K562 (cell line): ENCODE measurements around the gene SETD1B. TPM values are rescaled to one million over a fixed set of nuclear protein-coding genes. Genes with fewer than 3 reads are reported as not detected.

Experiments used
- BRCA1 ChIP-seq, 2 experiments: fragments of 450-650 bp in 1 of 2; sonication (generic) in 1 of 2; formaldehyde crosslinking in 1 of 2; IDR thresholded peaks; 2 replicates each; pipeline versions ENCODE4 v1.5.0 to v1.6.1; 2017 to 2020; ENCODE audit warnings: mild to moderate bottlenecking in 1 of 2, missing genetic modification reagents in 1 of 2
- CBX3 ChIP-seq, 2 experiments: IDR thresholded peaks; 1 replicate in 1 of 2; 2 replicates in 1 of 2; pipeline ENCODE4 v1.6.1; 2012; ENCODE audit warnings: inconsistent platforms in 2 of 2, low read length in 2 of 2, borderline replicate concordance in 1 of 2, control low read depth in 1 of 2
- CREB1 ChIP-seq, 2 experiments: sonication (generic) in 1 of 2; formaldehyde crosslinking in 1 of 2; IDR thresholded peaks; 2 replicates each; pipeline versions ENCODE4 v1.6.1 to v1.8.0; 2012 to 2022; ENCODE audit warnings: inconsistent platforms in 1 of 2, mild to moderate bottlenecking in 1 of 2, missing genetic modification reagents in 1 of 2, moderate library complexity in 1 of 2
- HEY1 ChIP-seq: fragments of 250-450 bp; sonication (Bioruptor Pico); IDR thresholded peaks from 2 replicates; pipeline ENCODE4 v1.5.0; 2020; ENCODE audit warnings: mild to moderate bottlenecking, moderate library complexity, borderline replicate concordance
- MEIS2 ChIP-seq: fragments of 450-650 bp; IDR thresholded peaks from 2 replicates; pipeline ENCODE4 v1.6.1; 2014; ENCODE audit warnings: mild to moderate bottlenecking; ENCODE audit not compliant: partially characterized antibody
- NR2C2 ChIP-seq, 2 experiments: fragments of 200-800 bp in 1 of 2; sonication (Bioruptor generic) in 1 of 2; sonication (generic) in 1 of 2; formaldehyde crosslinking in 1 of 2; IDR thresholded peaks; 2 replicates each; pipeline versions ENCODE4 v1.6.1 to v1.8.0; 2016 to 2022; ENCODE audit warnings: mild to moderate bottlenecking in 1 of 2, missing compliant biosample characterization in 1 of 2, missing genetic modification characterization in 1 of 2, missing genetic modification reagents in 1 of 2
- NRF1 ChIP-seq, 2 experiments: fragments of 450-650 bp; IDR thresholded peaks in 1 of 2; conservative IDR thresholded peaks in 1 of 2; 2 replicates each; pipeline ENCODE4 v1.6.1; 2014; ENCODE audit warnings: mild to moderate bottlenecking in 2 of 2
- PHF8 ChIP-seq: fragments of 200-600 bp; sonication (generic); IDR thresholded peaks from 2 replicates; pipeline ENCODE4 v1.6.1; 2012; ENCODE audit warnings: mixed run types, mild to moderate bottlenecking, inconsistent platforms, low read length, moderate library complexity, borderline replicate concordance
- PREB ChIP-seq: sonication (generic); formaldehyde crosslinking; IDR thresholded peaks from 2 replicates; pipeline ENCODE4 v1.8.1; 2023; ENCODE audit warnings: mild to moderate bottlenecking, missing genetic modification reagents
- SNRNP70 ChIP-seq: fragments of 200-400 bp; formaldehyde crosslinking; optimal IDR thresholded peaks from 2 replicates; pipeline ENCODE3; 2017; ENCODE audit warnings: low read depth, low read length
- TEAD1 ChIP-seq, 2 experiments: fragments of 450-650 bp in 1 of 2; sonication (generic) in 1 of 2; formaldehyde crosslinking; IDR thresholded peaks; 2 replicates each; pipeline versions ENCODE4 v1.4.0 to v1.8.0; 2020 to 2022; ENCODE audit warnings: mild to moderate bottlenecking in 2 of 2, missing genetic modification reagents in 1 of 2
- TEAD2 ChIP-seq: fragments of 450-650 bp; IDR thresholded peaks from 2 replicates; pipeline ENCODE4 v1.6.1; 2016; ENCODE audit warnings: missing genetic modification characterization, control low read depth, missing compliant biosample characterization
- ZBTB7A ChIP-seq: IDR thresholded peaks from 2 replicates; pipeline ENCODE4 v1.6.1; 2011; ENCODE audit warnings: low read depth, mild to moderate bottlenecking, low read length, moderate library complexity, borderline replicate concordance; ENCODE audit not compliant: control insufficient read depth
- ZFX ChIP-seq: sonication (generic); formaldehyde crosslinking; IDR thresholded peaks from 2 replicates; pipeline ENCODE4 v1.8.0; 2022; ENCODE audit warnings: mild to moderate bottlenecking, missing genetic modification reagents, moderate library complexity
- polyA plus RNA-seq, 8 experiments: library from polyadenylated mRNA; depleted of rRNA in 4 of 8; stranded (reverse) in 5 of 8; unstranded in 3 of 8; fragments of >200 nt; fragmentation: Nextera tagmentation in 2 of 8; fragmentation: Illumina TruSeq in 1 of 8; extraction: Ambion mirVana in 2 of 8; extraction: Trizol in 1 of 8; gene quantifications; 2 replicates each; pipeline versions ENCODE4 v1.2.1 to v1.2.3, GENCODE V29; 2011 to 2014; ENCODE audit warnings: inconsistent platforms in 1 of 8, missing spikeins in 1 of 8
- total RNA-seq, 7 experiments: library from RNA; depleted of rRNA in 6 of 7; stranded (reverse); fragments of >200 nt in 6 of 7; fragmentation: Illumina TruSeq in 2 of 7; extraction: Trizol in 2 of 7; gene quantifications; 2 replicates each; pipeline versions ENCODE4 v1.2.1 to v1.2.3, GENCODE V29; 2011 to 2021; ENCODE audit warnings: low replicate concordance in 1 of 7
- TF ChIP-seq, protein P1 (sequence below): fragments of 450-650 bp; IDR thresholded peaks from 2 replicates; pipeline ENCODE4 v1.6.1; 2016; ENCODE audit warnings: antibody characterized with exemption
- TF ChIP-seq, protein P2 (sequence below), 2 experiments: fragments of 150-350 bp in 1 of 2; IDR thresholded peaks; 2 replicates each; pipeline ENCODE4 v1.6.1; 2012 to 2016; ENCODE audit warnings: low read depth in 2 of 2, low read length in 2 of 2, mild to moderate bottlenecking in 1 of 2, moderate library complexity in 1 of 2

The SETD1B gene
- total and polyA plus RNA-seq, 9 of the 15 experiments (the other 6 are each of a cell fraction or from before 2014, with no cell fraction given): 0.48 to 26.6 (median 2.3) TPM

DNA sequence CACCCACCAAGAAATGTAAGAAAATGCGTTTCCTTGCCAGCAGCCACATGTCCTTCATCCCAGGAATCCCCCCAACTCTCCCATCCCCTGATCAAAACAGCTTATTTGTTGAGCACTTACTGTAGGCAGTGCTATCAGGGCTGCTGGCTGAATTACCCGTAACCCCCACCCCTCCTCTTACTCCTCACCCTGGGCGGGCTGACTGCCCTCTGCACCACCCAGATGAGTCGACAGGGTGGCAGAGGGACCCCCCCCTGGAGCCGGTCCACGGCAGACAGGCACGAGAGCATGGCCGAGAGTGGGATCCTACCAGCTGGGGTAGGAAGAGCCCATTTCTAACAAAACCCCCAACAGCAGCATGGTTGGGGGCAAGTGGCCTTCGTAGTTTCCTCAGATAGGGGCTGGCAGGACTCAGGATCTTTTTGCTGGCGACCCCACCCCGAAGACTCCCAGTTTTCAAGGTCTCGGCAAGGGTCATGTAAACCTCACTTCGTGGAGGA, 9.2 kb upstream of the SETD1B start (continued):
- no peak for TF ChIP-seq MEIS2
- TF ChIP-seq, protein P1, sequence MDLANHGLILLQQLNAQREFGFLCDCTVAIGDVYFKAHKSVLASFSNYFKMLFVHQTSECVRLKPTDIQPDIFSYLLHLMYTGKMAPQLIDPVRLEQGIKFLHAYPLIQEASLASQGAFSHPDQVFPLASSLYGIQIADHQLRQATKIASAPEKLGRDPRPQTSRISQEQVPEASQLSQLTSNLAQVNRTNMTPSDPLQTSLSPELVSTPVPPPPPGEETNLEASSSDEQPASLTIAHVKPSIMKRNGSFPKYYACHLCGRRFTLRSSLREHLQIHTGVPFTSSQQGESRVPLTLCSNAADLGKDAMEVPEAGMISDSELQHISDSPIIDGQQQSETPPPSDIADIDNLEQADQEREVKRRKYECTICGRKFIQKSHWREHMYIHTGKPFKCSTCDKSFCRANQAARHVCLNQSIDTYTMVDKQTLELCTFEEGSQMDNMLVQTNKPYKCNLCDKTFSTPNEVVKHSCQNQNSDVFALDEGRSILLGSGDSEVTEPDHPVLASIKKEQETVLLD: no peak
- peak in 1 of 2 experiments; percentile 4; a peak in 1 of 3 replicates for TF ChIP-seq CBX3 (IDR thresholded peaks at IDR 0.05; ENCODE audit: borderline replicate concordance in 1 of 2, low read length in 2 of 2)
- TF ChIP-seq CREB1 (IDR thresholded peaks at IDR 0.05): no peak; the same call in 1 of the 2 replicates
- peak; percentile 21; the same call in 1 of the 2 replicates for TF ChIP-seq CREB1 (CRISPR knock-in tag; IDR thresholded peaks at IDR 0.05)
- no peak for TF ChIP-seq PREB (CRISPR knock-in tag)
- TF ChIP-seq, protein P2, sequence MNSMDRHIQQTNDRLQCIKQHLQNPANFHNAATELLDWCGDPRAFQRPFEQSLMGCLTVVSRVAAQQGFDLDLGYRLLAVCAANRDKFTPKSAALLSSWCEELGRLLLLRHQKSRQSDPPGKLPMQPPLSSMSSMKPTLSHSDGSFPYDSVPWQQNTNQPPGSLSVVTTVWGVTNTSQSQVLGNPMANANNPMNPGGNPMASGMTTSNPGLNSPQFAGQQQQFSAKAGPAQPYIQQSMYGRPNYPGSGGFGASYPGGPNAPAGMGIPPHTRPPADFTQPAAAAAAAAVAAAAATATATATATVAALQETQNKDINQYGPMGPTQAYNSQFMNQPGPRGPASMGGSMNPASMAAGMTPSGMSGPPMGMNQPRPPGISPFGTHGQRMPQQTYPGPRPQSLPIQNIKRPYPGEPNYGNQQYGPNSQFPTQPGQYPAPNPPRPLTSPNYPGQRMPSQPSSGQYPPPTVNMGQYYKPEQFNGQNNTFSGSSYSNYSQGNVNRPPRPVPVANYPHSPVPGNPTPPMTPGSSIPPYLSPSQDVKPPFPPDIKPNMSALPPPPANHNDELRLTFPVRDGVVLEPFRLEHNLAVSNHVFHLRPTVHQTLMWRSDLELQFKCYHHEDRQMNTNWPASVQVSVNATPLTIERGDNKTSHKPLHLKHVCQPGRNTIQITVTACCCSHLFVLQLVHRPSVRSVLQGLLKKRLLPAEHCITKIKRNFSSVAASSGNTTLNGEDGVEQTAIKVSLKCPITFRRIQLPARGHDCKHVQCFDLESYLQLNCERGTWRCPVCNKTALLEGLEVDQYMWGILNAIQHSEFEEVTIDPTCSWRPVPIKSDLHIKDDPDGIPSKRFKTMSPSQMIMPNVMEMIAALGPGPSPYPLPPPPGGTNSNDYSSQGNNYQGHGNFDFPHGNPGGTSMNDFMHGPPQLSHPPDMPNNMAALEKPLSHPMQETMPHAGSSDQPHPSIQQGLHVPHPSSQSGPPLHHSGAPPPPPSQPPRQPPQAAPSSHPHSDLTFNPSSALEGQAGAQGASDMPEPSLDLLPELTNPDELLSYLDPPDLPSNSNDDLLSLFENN (IDR thresholded peaks at IDR 0.05; ENCODE audit: low read depth in 2 of 2, low read length in 2 of 2): peak in 1 of 2 experiments; percentile 4; a peak in 1 of 4 replicates
- no peak for TF ChIP-seq TEAD2 (tag)
- TF ChIP-seq TEAD1 (CRISPR knock-in tag; IDR thresholded peaks at IDR 0.05): 0 out of 4 replicates have a peak, but pooled peaks of 1 of the 2 experiments have one; percentile 15
- TF ChIP-seq BRCA1 (IDR thresholded peaks at IDR 0.05): no peak
- TF ChIP-seq BRCA1 (CRISPR knock-in tag; IDR thresholded peaks at IDR 0.05): 0 out of 2 replicates have a peak, but pooled peaks have one; percentile 54
- TF ChIP-seq PHF8: peak; percentile 29; the same call in 1 of the 2 replicates
- no peak for TF ChIP-seq NR2C2 (CRISPR knock-in tag; IDR thresholded peaks at IDR 0.05)
- TF ChIP-seq NR2C2 (tag; IDR thresholded peaks at IDR 0.05): peak; percentile 80
- TF ChIP-seq NRF1 (conservative IDR thresholded peaks at IDR 0.05 in 1 of 2, IDR thresholded peaks at IDR 0.05 in 1 of 2): peak in 1 of 2 experiments; percentile 33; a peak in 1 of 4 replicates
- TF ChIP-seq ZFX (CRISPR knock-in tag): peak; percentile 48; the same call in 1 of the 2 replicates
- no peak for TF ChIP-seq HEY1 (CRISPR knock-in tag)
- TF ChIP-seq SNRNP70: no peak
- no peak for TF ChIP-seq ZBTB7A
